Loucy (cell line): ENCODE measurements around the gene CYB561A3.

Experiments used
- H2AFZ ChIP-seq: fragments of 200-600 bp; sonication (generic); 2 replicates; pipeline ENCODE4 v1.6.0; 2016; ENCODE audit warnings: antibody characterized with exemption, mild to moderate bottlenecking, low read length, moderate library complexity
- H3F3A ChIP-seq: fragments of 200-600 bp; 2 replicates; pipeline ENCODE4 v1.6.0; 2016; ENCODE audit warnings: antibody characterized with exemption, low read depth, mild to moderate bottlenecking
- H3K27me3 ChIP-seq: fragments of 200-600 bp; sonication (generic); 2 replicates; pipeline ENCODE4 v1.6.1; 2014; ENCODE audit warnings: low read length, mild to moderate bottlenecking; ENCODE audit not compliant: insufficient read depth, poor library complexity, severe bottlenecking
- H3K36me3 ChIP-seq: fragments of 200-600 bp; sonication (generic); 2 replicates; pipeline ENCODE4 v1.6.1; 2016; ENCODE audit warnings: low read length; ENCODE audit not compliant: insufficient read depth
- H3K4me1 ChIP-seq: fragments of 200-600 bp; sonication (generic); 2 replicates; pipeline ENCODE4 v1.5.1; 2014; ENCODE audit warnings: low read length, mild to moderate bottlenecking; ENCODE audit not compliant: insufficient read depth, poor library complexity, severe bottlenecking
- H3K4me2 ChIP-seq: fragments of 200-600 bp; sonication (generic); 2 replicates; pipeline ENCODE4 v1.6.0; 2014; ENCODE audit warnings: antibody characterized with exemption, low read length, low read depth, mild to moderate bottlenecking; ENCODE audit not compliant: poor library complexity, severe bottlenecking
- H3K4me3 ChIP-seq: fragments of 200-600 bp; sonication (generic); 2 replicates; pipeline ENCODE4 v1.5.1; 2014; ENCODE audit warnings: low read length, mild to moderate bottlenecking, mixed read lengths; ENCODE audit not compliant: poor library complexity, severe bottlenecking
- H3K79me2 ChIP-seq: fragments of 200-600 bp; sonication (generic); 2 replicates; pipeline ENCODE4 v1.6.1; 2014; ENCODE audit warnings: low read length; ENCODE audit not compliant: insufficient read depth
- H3K9ac ChIP-seq: fragments of 200-600 bp; sonication (generic); 2 replicates; pipeline ENCODE4 v1.6.0; 2014; ENCODE audit warnings: mild to moderate bottlenecking, low read depth, low read length, moderate library complexity; ENCODE audit not compliant: poor library complexity, severe bottlenecking
- H3K9me2 ChIP-seq: fragments of 200-600 bp; sonication (generic); replicated peaks from 2 replicates; pipeline ENCODE4 v1.6.1; 2016; ENCODE audit warnings: low read depth, low read length, mixed read lengths
- H3K9me3 ChIP-seq: fragments of 200-600 bp; sonication (generic); 2 replicates; pipeline ENCODE4 v1.6.1; 2014; ENCODE audit warnings: mild to moderate bottlenecking, antibody characterized with exemption, low read length, low read depth; ENCODE audit not compliant: insufficient read depth
- H4K20me1 ChIP-seq: fragments of 200-600 bp; sonication (generic); 2 replicates; pipeline ENCODE4 v1.6.0; 2014; ENCODE audit warnings: antibody characterized with exemption, low read length, mild to moderate bottlenecking; ENCODE audit not compliant: insufficient read depth, poor library complexity, severe bottlenecking
- EZH2phosphoT487 ChIP-seq: fragments of 200-600 bp; IDR thresholded peaks from 2 replicates; pipeline ENCODE4 v1.6.1; 2018; ENCODE audit warnings: antibody characterized with exemption, mild to moderate bottlenecking, moderate library complexity, borderline replicate concordance
- TF ChIP-seq, protein P1 (sequence below): fragments of 200-600 bp; sonication (generic); conservative IDR thresholded peaks from 2 replicates; pipeline ENCODE4 v1.5.1; 2014; ENCODE audit warnings: mild to moderate bottlenecking, antibody characterized with exemption, low read length

The CYB561A3 gene

DNA sequence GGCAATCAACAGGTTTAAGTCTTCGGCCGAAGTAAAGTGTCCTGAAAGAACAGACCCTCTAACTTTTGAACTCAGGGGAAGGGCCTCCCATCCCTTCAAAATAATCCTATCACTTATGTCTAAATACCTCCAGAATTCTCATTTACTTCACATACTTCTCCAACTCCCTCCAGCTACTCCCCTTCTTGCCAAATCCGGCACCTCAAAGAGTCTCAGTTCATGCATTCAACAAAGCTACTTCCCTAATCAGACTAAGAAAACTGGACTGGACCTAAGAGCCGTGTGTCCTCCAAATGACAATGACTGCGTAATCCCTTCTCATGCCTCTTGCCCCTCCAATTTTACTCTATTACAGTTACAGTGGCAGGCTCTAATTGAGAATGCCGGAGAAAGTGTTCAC lies 30.0 kb downstream of the CYB561A3 start:
- Histone ChIP-seq H3F3A (no peaks in the 10 kb centered on the region), H3K79me2 (peaks cover 86% of the 10 kb centered on the region), H4K20me1 (peaks cover 60% of the 10 kb centered on the region), H3K4me2 (peak overlapping the region; percentile 97), H2AFZ (no peak overlapping the region), H3K9ac (peak overlapping the region; percentile 97), H3K4me1 (peaks cover 68% of the 10 kb centered on the region), H3K36me3 (peaks cover 26% of the 10 kb centered on the region; the same call in 1 of the 2 replicates), H3K9me3 (no peaks in the 10 kb centered on the region), H3K9me2 (no peaks in the 10 kb centered on the region), H3K27me3 (peaks cover 5% of the 10 kb centered on the region), H3K4me3 (peak overlapping the region; percentile 90)
- no peak for TF ChIP-seq EZH2phosphoT487
- TF ChIP-seq, protein P1, sequence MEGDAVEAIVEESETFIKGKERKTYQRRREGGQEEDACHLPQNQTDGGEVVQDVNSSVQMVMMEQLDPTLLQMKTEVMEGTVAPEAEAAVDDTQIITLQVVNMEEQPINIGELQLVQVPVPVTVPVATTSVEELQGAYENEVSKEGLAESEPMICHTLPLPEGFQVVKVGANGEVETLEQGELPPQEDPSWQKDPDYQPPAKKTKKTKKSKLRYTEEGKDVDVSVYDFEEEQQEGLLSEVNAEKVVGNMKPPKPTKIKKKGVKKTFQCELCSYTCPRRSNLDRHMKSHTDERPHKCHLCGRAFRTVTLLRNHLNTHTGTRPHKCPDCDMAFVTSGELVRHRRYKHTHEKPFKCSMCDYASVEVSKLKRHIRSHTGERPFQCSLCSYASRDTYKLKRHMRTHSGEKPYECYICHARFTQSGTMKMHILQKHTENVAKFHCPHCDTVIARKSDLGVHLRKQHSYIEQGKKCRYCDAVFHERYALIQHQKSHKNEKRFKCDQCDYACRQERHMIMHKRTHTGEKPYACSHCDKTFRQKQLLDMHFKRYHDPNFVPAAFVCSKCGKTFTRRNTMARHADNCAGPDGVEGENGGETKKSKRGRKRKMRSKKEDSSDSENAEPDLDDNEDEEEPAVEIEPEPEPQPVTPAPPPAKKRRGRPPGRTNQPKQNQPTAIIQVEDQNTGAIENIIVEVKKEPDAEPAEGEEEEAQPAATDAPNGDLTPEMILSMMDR: no peak

DNA sequence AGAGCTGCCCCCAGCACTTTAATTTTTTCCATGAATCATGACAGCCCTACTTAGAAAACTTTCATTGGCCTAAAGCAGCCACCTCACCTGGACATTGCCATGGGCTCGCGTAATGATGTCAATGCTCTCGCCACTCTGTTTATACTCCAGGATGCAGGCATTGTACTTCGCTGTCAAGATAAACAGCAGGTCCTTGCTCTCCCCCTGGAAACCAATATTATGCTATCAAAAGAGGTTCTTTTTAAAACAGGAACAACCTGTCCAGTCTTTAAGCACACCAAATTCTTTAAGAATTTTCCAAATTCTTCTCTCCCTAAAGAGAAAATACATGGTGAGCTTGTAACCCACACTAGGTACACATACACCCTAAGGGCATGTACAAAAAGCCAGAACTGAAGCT lies 31.8 kb downstream of the CYB561A3 start:
- TF ChIP-seq EZH2phosphoT487: no peak
- TF ChIP-seq, protein P1: no peak
- H3K4me1 ChIP-seq: peaks cover 55% of the 10 kb centered on the region
- H3K9ac ChIP-seq: peak overlapping the region; percentile 97
- no peak overlapping the region for H2AFZ ChIP-seq
- peak overlapping the region; percentile 41 for H3K4me3 ChIP-seq
- no peaks in the 10 kb centered on the region for H3F3A ChIP-seq
- H3K79me2 ChIP-seq: peaks cover 97% of the 10 kb centered on the region
- no peaks in the 10 kb centered on the region for H3K9me3 ChIP-seq
- peaks cover 44% of the 10 kb centered on the region; the same call in 1 of the 2 replicates for H3K36me3 ChIP-seq
- peak overlapping the region; percentile 97 for H3K4me2 ChIP-seq
- peaks cover 5% of the 10 kb centered on the region for H3K27me3 ChIP-seq
- H3K9me2 ChIP-seq: no peaks in the 10 kb centered on the region
- peaks cover 67% of the 10 kb centered on the region for H4K20me1 ChIP-seq

- H3K9me3 ChIP-seq: no peaks in the 10 kb centered on the region
- H4K20me1 ChIP-seq: peaks cover 67% of the 10 kb centered on the region
- H3K36me3 ChIP-seq: peaks cover 57% of the 10 kb centered on the region; the same call in 1 of the 2 replicates
- H3K27me3 ChIP-seq: peaks cover 5% of the 10 kb centered on the region
- H2AFZ ChIP-seq: no peak overlapping the region
- H3K79me2 ChIP-seq: peaks cover 82% of the 10 kb centered on the region
- no peaks in the 10 kb centered on the region for H3K9me2 ChIP-seq
- H3F3A ChIP-seq: no peaks in the 10 kb centered on the region
- H3K9ac ChIP-seq: peak overlapping the region; percentile 45
- peak overlapping the region; percentile 53 for H3K4me2 ChIP-seq
- H3K4me1 ChIP-seq: peaks cover 40% of the 10 kb centered on the region
- peak overlapping the region; percentile 40 for H3K4me3 ChIP-seq
- TF ChIP-seq, protein P1: no peak
- no peak for TF ChIP-seq EZH2phosphoT487
These were observed 33.3 kb downstream of the CYB561A3 start for GRCh38 chr11:61328351-61328750.
